Fibroblast of the aortic adventitia (primary cell): Measurements from ENCODE around the gene MAD1L1. TPM values are rescaled to one million over a fixed set of nuclear protein-coding genes. Genes with fewer than 3 reads are reported as not detected.
A peak's percentile ranks its signal among the peaks of the same experiment; 100 is the strongest.
"Not testable (repeated sequence)": the region's sequence is repeated elsewhere in the genome, so short reads cannot be mapped to it uniquely, and the experiment has no call there.

Source experiments
- DNase-seq: peaks from one replicate; pipeline ENCODE4 v3.0.0-alpha.2; 2010; ENCODE audit warnings: low read depth
- H3K4me3 ChIP-seq: 2 replicates; pipeline ENCODE4 v1.5.1; 2011; ENCODE audit warnings: low read depth, mild to moderate bottlenecking, control low read depth, low read length, moderate library complexity
- total RNA-seq: library from RNA; depleted of rRNA; stranded (reverse); fragments of >200 nt; gene quantifications from 2 replicates; pipeline ENCODE4 v1.2.3, GENCODE V29; 2012; ENCODE audit warnings: low replicate concordance
- TF ChIP-seq, protein P1 (sequence below): IDR thresholded peaks from 2 replicates; pipeline ENCODE4 v1.5.1; 2011; ENCODE audit warnings: mild to moderate bottlenecking, low read length, control low read depth, inconsistent platforms; ENCODE audit not compliant: insufficient read depth

Gene MAD1L1
- total RNA-seq, 1 donor: 22.9 TPM

DNA sequence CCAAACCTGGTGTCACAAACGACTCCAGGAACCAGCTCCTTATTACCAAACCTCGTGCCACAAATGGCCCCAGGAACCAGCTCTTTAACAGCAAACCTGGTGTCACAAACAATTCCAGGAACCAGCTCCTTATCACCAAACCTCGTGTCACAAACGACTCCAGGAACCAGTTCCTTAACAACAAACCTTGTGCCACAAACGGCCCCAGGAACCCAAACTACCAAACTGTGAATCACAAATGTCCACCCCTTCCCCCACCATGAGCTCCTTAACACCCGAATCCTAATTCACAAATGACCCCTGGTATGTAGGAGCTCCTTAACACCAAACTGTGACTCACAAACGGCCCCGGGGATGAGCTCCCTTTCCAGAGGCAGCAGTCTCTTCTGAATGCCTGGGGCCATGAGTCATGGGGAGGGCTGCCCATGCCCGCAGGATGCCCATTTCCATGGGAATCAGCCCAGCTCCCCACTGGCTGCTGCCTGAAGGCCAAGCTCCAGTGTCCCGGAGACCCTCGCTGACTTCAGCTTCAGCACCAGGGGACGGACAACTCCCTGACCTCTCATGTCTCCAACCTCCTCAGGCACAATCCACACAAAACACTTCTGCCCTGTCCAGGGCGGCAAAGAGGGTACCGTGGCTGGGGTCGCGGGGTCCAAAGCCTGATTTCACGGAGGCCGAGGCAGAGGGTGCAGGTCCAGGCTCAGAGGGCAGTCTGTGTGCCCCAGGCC is 349.5 kb downstream of the MAD1L1 start:
- peak; percentile 64 for DNase-seq
- no peak overlapping the region for H3K4me3 ChIP-seq
- TF ChIP-seq, protein P1, sequence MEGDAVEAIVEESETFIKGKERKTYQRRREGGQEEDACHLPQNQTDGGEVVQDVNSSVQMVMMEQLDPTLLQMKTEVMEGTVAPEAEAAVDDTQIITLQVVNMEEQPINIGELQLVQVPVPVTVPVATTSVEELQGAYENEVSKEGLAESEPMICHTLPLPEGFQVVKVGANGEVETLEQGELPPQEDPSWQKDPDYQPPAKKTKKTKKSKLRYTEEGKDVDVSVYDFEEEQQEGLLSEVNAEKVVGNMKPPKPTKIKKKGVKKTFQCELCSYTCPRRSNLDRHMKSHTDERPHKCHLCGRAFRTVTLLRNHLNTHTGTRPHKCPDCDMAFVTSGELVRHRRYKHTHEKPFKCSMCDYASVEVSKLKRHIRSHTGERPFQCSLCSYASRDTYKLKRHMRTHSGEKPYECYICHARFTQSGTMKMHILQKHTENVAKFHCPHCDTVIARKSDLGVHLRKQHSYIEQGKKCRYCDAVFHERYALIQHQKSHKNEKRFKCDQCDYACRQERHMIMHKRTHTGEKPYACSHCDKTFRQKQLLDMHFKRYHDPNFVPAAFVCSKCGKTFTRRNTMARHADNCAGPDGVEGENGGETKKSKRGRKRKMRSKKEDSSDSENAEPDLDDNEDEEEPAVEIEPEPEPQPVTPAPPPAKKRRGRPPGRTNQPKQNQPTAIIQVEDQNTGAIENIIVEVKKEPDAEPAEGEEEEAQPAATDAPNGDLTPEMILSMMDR: no peak

DNA sequence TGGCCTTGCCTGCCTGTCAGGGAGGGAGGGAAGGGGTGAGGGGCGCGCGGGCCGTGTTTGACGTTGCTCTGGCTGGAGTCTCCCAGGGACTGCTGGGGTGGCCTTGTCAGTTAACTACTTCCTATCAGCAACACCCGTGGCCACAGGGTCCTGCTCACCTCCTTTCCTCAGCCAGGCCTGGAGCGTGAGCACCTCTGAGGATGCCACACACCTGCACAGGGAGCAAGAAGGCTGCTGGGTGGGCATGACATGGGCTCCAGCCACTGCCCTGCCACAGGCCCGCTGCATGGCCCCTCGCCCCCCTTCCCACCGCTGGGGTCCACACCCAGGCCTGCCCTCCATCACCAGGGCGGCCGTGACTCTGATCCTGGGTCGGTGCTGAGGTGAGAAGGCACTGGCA is 350.3 kb downstream of the MAD1L1 start:
- TF ChIP-seq, protein P1: no peak
- DNase-seq: no peak
- H3K4me3 ChIP-seq: no peak overlapping the region

DNA sequence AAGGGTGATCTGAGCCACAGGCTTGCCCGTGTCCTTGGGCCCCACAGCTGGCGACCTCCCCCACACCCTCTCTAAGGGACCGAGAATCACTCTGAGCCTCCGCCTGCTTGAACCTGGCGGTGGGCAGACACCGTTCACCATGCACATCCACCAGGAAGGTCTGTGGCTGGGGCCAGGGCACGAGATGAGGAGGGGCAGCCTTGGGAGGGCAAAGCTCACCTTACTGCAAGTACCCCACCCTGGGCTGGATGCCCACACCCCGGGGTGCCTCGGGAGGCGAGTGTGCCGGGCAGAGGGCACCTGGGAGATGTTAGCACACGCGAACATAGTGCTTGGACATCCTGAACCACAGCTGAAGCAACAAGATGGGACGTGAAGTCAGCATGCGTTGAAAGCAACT is 350.8 kb downstream of the MAD1L1 start:
- H3K4me3 ChIP-seq: no peak overlapping the region
- TF ChIP-seq, protein P1: no peak
- DNase-seq: no peak

DNA sequence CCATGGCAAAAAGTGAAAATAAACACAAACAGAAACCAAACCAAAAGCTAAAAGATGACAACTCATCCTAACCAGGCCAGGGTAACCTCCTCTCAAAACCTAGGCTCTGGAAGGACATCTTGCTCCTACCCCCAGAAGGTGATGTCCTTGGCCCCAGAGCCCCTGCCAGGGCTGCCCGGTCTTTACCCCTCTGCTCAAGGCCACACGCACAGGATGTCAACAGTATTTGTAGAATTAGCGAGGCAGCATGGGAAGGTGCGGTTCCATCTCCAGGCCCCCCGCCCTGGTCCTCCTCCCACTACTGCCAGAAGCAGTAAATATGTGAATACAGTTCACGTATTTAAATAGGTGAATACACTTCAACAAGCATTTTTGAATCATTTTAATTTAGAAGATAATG is 356.1 kb downstream of the MAD1L1 start:
- not testable (repeated sequence) for H3K4me3 ChIP-seq, DNase-seq

DNA sequence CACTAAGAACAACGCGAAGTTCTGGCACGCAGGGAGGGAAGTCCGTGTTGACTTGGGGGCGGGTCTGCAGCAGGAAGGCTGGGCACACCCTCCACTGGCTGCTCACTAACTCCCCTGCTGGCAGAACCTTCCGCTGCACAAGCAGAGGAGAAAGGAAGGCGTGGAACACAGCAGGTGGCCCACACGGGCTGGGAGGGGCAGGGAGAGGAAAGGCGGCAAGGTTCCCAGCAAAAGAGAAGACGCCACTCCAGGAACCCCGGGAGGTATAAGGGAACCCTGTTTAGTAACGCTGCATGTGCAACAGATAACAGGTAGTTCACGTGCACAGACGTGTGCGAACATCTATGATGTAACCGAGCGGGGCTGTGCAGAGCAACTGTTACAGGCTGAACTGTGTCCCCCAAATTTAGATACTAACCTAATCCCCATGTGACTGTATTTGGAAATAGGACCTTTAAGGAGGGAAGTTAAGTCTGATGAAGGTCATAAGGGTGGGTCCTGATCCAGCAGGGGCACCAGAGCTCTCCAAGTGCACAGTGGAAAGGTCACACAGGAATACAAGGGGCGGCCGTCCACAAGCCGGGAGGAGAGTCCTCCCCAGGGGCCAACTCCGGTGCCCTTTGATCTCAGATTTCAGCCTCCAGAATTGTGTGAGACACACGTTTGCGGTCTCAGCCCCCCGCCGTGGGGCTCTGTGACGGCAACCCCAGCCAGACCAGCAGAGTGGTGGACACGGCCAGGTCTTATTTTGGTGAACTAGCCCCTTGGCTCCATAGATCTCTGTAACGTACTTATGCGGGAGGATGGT is 357.1 kb downstream of the MAD1L1 start:
- not testable (repeated sequence) for DNase-seq, H3K4me3 ChIP-seq
- TF ChIP-seq, protein P1: peak; percentile 36

DNA sequence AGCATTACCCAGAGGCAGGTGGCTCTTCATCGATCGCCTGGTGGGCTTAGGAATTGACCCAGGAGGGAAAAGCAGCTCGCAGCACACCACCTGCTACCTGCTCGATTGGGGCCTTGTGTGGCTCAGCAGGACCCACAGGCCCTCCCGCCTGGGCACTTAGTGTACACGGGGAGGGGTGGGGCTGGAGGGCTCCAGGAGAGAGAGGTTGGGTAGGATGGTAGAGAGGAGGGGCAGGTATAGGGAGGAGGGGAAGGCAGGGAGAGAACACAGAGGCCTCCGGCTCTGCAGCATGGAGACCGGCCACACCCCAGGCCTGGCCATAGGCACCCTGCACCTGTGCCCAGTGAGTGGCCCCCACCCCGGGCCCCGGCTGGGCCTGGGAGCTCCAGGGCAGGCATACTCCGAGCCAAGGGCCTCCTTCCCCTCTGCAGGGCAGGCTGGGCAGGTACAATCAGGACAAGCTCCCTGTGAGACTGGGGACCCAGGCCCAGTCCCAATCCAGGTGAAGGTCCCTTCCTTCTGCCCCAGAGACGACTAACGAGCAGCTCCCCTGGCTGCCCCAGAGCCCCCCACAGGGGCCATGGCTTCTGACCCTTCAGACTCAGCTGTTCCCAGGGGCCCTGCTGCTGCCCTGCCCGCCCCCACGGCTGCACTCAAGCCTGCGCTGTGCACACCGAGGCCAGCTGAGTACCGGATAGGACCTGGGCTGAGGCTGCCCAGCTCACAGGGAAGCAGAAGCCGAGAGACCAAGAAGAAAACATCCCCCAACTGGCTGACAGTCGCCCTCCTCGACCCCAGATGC is 358.0 kb downstream of the MAD1L1 start:
- H3K4me3 ChIP-seq, DNase-seq: not testable (repeated sequence)

DNA sequence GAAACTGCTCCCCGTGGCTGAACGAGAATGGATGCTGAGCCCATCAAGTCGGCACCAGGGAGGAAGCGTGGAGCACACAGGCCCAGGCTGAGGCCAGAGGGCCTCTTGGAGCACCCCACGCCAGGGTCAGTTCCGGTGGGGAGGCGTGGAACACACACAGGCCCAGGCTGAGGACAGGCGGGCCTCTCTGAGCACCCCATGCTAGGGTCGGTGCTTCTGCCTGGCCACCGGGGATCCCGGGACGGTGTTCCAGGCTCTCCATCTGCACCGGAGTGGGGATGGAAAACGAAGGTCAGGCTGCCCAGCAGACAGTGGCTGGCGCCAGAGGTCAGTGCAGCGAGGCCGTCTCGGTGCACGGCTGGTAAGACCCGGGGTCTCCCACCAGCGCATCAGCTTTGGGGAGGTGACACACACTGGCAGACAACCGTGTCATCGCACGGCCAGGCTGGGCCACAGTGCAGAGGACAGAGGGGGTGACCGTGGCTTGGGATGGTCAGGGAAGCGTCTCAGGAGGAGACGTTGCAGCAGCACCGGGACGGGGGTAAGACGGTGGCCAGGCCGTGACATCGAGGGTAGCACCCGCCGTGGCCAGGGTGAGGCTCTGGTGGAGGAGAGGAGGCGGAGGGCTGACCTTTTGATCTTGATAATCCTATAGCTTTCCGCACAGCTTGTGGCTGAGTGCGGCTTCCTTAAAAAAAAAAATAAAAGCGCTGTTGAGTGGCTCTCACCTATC is 358.7 kb downstream of the MAD1L1 start:
- TF ChIP-seq, protein P1: no peak
- H3K4me3 ChIP-seq: no peak overlapping the region
- no peak for DNase-seq
